Measurements from ENCODE around the gene KIF15.

- TF ChIP-seq CTCF (IDR thresholded peaks at IDR 0.05) (no peak), POLR2A (IDR thresholded peaks at IDR 0.05) (no peak), POLR2AphosphoS5 (IDR thresholded peaks at IDR 0.05) (no peak)
Observed at GRCh38 chr3:44845528-44846520, 84.2 kb downstream of the KIF15 start.
